Panc1 (cell line): ENCODE measurements around the gene UBLCP1. TPM values are rescaled to one million over a fixed set of nuclear protein-coding genes. Genes with fewer than 3 reads are reported as not detected.

Experiments used
- ATAC-seq: fragments of 200-7000 bp; cut with Tn5 transposase; 2 replicates; pipeline ENCODE4 v1.9.1; 2020; ENCODE audit warnings: mild to moderate bottlenecking, moderate library complexity
- BruUV-seq: library from RNA; stranded (reverse); fragments of 400-500 nt; replicated peaks from 2 replicates; lab custom pipeline; 2021; lab: Mats Ljungman, UMichigan
- CTCF ChIA-PET: fragments of 300-600 bp; sonication (Branson Sonifier 250); formaldehyde crosslinking; loops from one replicate; lab custom pipeline; 2022; ENCODE audit warnings: antibody characterized with exemption; lab: Charles Lee
- POLR2A ChIA-PET: fragments of 300-600 bp; sonication (Branson Sonifier 250); formaldehyde crosslinking; loops from one replicate; lab custom pipeline; 2022; ENCODE audit warnings: antibody characterized with exemption; lab: Charles Lee
- DNase-seq: peaks from one replicate; pipeline ENCODE4 v3.0.0-alpha.2; 2010; ENCODE audit warnings: low read depth, low spot score
- H3K27ac ChIP-seq: 2 replicates; pipeline ENCODE4 v1.5.1; 2011; ENCODE audit warnings: mild to moderate bottlenecking, low read length, inconsistent platforms
- H3K27me3 ChIP-seq: fragments of 200-500 bp; sonication (Bioruptor generic); 2 replicates; pipeline ENCODE4 v1.6.0; 2014; ENCODE audit warnings: low read length, inconsistent platforms; ENCODE audit not compliant: control insufficient read depth, insufficient read depth
- H3K36me3 ChIP-seq: fragments of 200-500 bp; sonication (Bioruptor generic); 2 replicates; pipeline ENCODE4 v1.5.1; 2014; ENCODE audit warnings: inconsistent platforms, mild to moderate bottlenecking, low read length, moderate library complexity; ENCODE audit not compliant: control insufficient read depth, insufficient read depth
- H3K4me1 ChIP-seq: 2 replicates; pipeline ENCODE4 v1.5.1; 2011; ENCODE audit warnings: inconsistent platforms, mild to moderate bottlenecking, low read length, moderate library complexity; ENCODE audit not compliant: control insufficient read depth, insufficient read depth
- H3K4me3 ChIP-seq, 2 experiments: 2 replicates each; pipeline ENCODE4 v1.5.1; 2011 to 2012; ENCODE audit warnings: low read depth in 2 of 2, low read length in 2 of 2, mild to moderate bottlenecking in 2 of 2, inconsistent platforms in 1 of 2, moderate library complexity in 1 of 2
- H3K9me3 ChIP-seq: fragments of 200-500 bp; sonication (Bioruptor generic); 2 replicates; pipeline ENCODE4 v1.5.1; 2014; ENCODE audit warnings: low read depth, mild to moderate bottlenecking, inconsistent platforms, low read length, moderate library complexity; ENCODE audit not compliant: control insufficient read depth, insufficient read depth
- POLR2AphosphoS5 ChIP-seq: IDR thresholded peaks from 2 replicates; pipeline ENCODE4 v1.6.1; 2012; ENCODE audit warnings: mild to moderate bottlenecking, low read depth, low read length, moderate library complexity
- REST ChIP-seq, 2 experiments: IDR thresholded peaks; 2 replicates each; pipeline ENCODE4 v1.6.1; 2011 to 2012; ENCODE audit warnings: low read depth in 2 of 2, control low read depth in 1 of 2, low read length in 1 of 2, mild to moderate bottlenecking in 1 of 2, moderate library complexity in 1 of 2; ENCODE audit not compliant: insufficient read depth in 1 of 2
- SIN3A ChIP-seq: IDR thresholded peaks from 2 replicates; pipeline ENCODE4 v1.6.1; 2012; ENCODE audit warnings: low read depth, mild to moderate bottlenecking, low read length, moderate library complexity, borderline replicate concordance; ENCODE audit not compliant: insufficient read depth
- TCF7L2 ChIP-seq: IDR thresholded peaks from 2 replicates; pipeline ENCODE4 v1.6.1; 2011; ENCODE audit warnings: mild to moderate bottlenecking, low read depth, low read length, inconsistent platforms
- in situ Hi-C: cut with HindIII; loops from 2 replicates; pipeline ENCODE4 v1.10.0; 2016; ENCODE audit warnings: low sequenced_read_pairs, low pct_unique_long_range_greater_than_20kb
- intact Hi-C: fragments of 100-400 bp; cut with micrococcal nuclease; formaldehyde crosslinking; loops from one replicate; pipeline ENCODE4 v1.10.0; 2022; ENCODE audit not compliant: unreplicated experiment
- total RNA-seq: library from RNA; stranded (reverse); gene quantifications from one replicate; pipeline ENCODE4 v1.2.1, GENCODE V29; 2021; ENCODE audit not compliant: unreplicated experiment
- TF ChIP-seq, protein P1 (sequence below): fragments of 450-650 bp; IDR thresholded peaks from 2 replicates; pipeline ENCODE4 v1.5.1; 2017; ENCODE audit warnings: mild to moderate bottlenecking

UBLCP1 gene
- total RNA-seq, 1 experiment from 2014 or later, result 31.8 TPM

DNA sequence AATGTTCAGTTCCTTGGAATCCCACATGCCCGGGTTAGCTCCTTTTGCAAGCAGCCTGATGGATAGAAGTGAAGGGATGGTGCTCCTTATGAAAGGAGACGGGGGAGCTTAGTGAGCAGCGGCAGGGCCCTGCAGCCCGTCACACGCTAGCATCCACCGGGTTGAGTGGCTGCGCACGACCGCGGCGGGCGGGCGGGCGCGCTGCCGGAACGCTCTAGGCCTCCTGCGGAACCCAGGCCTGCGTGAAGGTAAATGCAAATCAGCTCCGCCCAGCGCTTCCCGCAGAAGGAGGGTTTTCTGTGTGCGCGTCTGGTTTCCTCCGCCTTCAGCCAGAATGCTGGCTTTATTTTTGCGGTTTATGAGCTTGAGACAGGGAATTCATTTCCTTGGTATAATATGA, 47.4 kb downstream of the UBLCP1 start:
- POLR2A ChIA-PET, result no interaction called here
- Histone ChIP-seq H3K36me3 (no peaks in the 10 kb centered on the region), H3K4me1 (no peaks in the 10 kb centered on the region), H3K4me3 (no peak overlapping the region), H3K9me3 (no peaks in the 10 kb centered on the region), H3K27ac (no peak overlapping the region), H3K27me3 (peaks cover 22% of the 10 kb centered on the region)
- in situ Hi-C loops (no loop called here), intact Hi-C loops (no loop called here)
- ATAC-seq (no peak), DNase-seq (no peak)
- BruUV-seq, result no TSS peak
- TF ChIP-seq, protein P1, sequence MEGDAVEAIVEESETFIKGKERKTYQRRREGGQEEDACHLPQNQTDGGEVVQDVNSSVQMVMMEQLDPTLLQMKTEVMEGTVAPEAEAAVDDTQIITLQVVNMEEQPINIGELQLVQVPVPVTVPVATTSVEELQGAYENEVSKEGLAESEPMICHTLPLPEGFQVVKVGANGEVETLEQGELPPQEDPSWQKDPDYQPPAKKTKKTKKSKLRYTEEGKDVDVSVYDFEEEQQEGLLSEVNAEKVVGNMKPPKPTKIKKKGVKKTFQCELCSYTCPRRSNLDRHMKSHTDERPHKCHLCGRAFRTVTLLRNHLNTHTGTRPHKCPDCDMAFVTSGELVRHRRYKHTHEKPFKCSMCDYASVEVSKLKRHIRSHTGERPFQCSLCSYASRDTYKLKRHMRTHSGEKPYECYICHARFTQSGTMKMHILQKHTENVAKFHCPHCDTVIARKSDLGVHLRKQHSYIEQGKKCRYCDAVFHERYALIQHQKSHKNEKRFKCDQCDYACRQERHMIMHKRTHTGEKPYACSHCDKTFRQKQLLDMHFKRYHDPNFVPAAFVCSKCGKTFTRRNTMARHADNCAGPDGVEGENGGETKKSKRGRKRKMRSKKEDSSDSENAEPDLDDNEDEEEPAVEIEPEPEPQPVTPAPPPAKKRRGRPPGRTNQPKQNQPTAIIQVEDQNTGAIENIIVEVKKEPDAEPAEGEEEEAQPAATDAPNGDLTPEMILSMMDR, result no peak
- TF ChIP-seq REST (IDR thresholded peaks at IDR 0.05; ENCODE audit: insufficient read depth in 1 of 2, low read depth in 2 of 2, low read length in 1 of 2) (no peak), TCF7L2 (no peak), POLR2AphosphoS5 (no peak), SIN3A (no peak)
- CTCF ChIA-PET, result no interaction called here

DNA sequence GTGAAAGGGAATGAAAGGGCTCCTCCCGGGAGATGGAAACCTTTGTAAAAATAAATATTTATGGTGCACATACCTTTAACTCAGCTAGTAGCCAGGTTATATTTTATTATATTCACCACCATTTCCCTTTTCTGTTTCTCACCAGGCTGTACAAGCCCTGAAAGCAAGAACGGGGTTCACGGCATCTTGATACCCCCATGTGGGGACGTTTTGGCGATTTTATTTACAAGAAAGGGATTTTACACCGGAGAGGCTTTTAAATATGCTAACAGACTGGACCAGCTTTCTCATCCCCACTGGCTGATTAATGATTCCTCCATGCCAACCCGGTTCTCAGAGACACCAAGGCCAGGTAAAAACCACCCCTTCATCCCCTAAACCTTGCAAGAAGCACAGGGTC, 48.0 kb downstream of the UBLCP1 start:
- Histone ChIP-seq H3K27ac (no peak overlapping the region), H3K4me1 (no peaks in the 10 kb centered on the region), H3K36me3 (no peaks in the 10 kb centered on the region), H3K9me3 (no peaks in the 10 kb centered on the region), H3K4me3 (no peak overlapping the region), H3K27me3 (peaks cover 22% of the 10 kb centered on the region)
- intact Hi-C loops (no loop called here), in situ Hi-C loops (no loop called here)
- ChIA-PET POLR2A (no interaction called here), CTCF (interaction anchor here (1.1 kb wide), 1 partner anchor 21 kb away, joined by 3 read pairs; no protein-coding TSS in a partner anchor)
- no peak for ATAC-seq
- BruUV-seq, result no TSS peak
- no peak for TF ChIP-seq REST (IDR thresholded peaks at IDR 0.05; ENCODE audit: insufficient read depth in 1 of 2, low read depth in 2 of 2, low read length in 1 of 2)
- no peak for TF ChIP-seq POLR2AphosphoS5
- no peak for TF ChIP-seq TCF7L2
- TF ChIP-seq, protein P1, result no peak
- no peak for TF ChIP-seq SIN3A
- no peak for DNase-seq
